Measurements from ENCODE around the gene SLC27A3. TPM values are rescaled to one million over a fixed set of nuclear protein-coding genes. Genes with fewer than 3 reads are reported as not detected.

The SLC27A3 gene
- total and polyA plus RNA-seq, 2 donors (not counting 3 experiments of a cell fraction or from before 2014, with no cell fraction given) = 26.6 to 34.3 TPM

DNA sequence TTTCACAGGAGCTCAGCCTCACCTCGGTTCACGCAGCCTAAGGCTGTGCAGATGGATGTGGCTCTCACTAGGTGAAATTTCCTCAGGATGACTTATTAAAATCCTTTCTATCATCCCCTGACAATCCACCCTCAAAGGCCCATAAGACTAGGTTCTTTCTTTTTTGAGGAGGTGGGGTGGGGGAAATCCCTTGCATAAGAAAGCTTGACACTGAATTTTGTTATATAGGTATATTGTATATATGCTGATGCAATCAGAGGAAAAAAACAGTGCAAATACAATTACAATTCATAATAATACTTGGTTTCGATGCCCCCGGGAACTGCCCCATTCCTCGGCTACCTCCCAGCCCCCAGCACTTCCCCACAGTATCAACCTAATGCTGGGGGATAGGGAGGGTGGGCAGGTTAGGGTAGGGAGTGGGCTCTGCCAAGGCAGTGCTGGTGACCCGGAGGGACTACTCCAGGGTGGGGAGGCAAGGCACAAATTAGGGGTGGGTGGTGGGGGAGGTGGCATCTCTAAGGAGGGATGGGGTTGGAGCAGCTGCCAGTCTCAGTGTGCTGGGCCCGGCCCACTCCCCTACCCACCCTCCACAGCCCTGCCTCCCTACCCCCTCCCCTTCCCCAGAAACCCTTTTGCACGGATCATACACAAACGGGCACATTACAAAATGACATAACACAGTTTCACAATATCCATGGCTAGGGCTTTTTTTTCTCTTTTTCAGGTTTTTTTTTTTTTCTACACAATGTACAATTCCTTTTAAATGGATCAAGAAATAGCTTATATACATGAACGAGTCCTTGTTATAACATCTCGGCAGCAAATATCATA is 30.9 kb downstream of the SLC27A3 start:
- no peak for DNase-seq (ENCODE audit: low read depth, low spot score)
- no peaks in the 10 kb centered on the region for H3K27me3 ChIP-seq (ENCODE audit: control insufficient read depth in 2 of 2, insufficient read depth in 2 of 2, low read length in 2 of 2)
- H3K9me3 ChIP-seq (replicated peaks; ENCODE audit: control insufficient read depth, insufficient read depth, low read length) = no peaks in the 10 kb centered on the region
- H3K27ac ChIP-seq (ENCODE audit: insufficient read depth, low read depth, low read length) = no peak overlapping the region
- TF ChIP-seq, protein P1, sequence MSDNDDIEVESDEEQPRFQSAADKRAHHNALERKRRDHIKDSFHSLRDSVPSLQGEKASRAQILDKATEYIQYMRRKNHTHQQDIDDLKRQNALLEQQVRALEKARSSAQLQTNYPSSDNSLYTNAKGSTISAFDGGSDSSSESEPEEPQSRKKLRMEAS (IDR thresholded peaks at IDR 0.05; ENCODE audit: insufficient read depth, insufficient read length) = no peak
- no peak for TF ChIP-seq JUN (IDR thresholded peaks at IDR 0.05; ENCODE audit: borderline replicate concordance, insufficient read depth, insufficient read length, low read depth)
- H3K9ac ChIP-seq (replicated peaks; ENCODE audit: extremely low read depth, insufficient read depth, low read length) = no peak overlapping the region
- no peaks in the 10 kb centered on the region for H4K20me1 ChIP-seq (replicated peaks; ENCODE audit: control insufficient read depth, extremely low read depth, insufficient read depth, low read length)
- no peaks in the 10 kb centered on the region for H3K79me2 ChIP-seq (ENCODE audit: control insufficient read depth, insufficient read depth, low read length)
- no peak for FAIRE-seq
- no TSS peak for BruUV-seq (replicated peaks)
- intact Hi-C loops (cut with micrococcal nuclease) (no loop called here), dilution Hi-C loops (cut with MboI; ENCODE audit: extremely low pct_ligation_motif_present, low sequenced_read_pairs) (no loop called here)
- no peak overlapping the region for H3K4me3 ChIP-seq (replicated peaks in 1 of 3; ENCODE audit: insufficient read depth in 1 of 3, low read depth in 1 of 3, low read length in 3 of 3)
- H3K9me1 ChIP-seq (replicated peaks; ENCODE audit: control insufficient read depth, extremely low read depth, insufficient read depth, low read length) = no peaks in the 10 kb centered on the region
- H3K4me1 ChIP-seq (ENCODE audit: control insufficient read depth, extremely low read depth, insufficient read depth, low read length) = peaks cover 4% of the 10 kb centered on the region
- ChIA-PET CTCF (interaction anchor here (1.2 to 2.5 kb wide), 4 partner anchors 8 to 181 kb away, joined by 3 to 10 read pairs (median 6); partner anchors contain the start of genes DENND4B and RAB13), POLR2A (no interaction called here)
- H3K36me3 ChIP-seq (ENCODE audit: control insufficient read depth in 2 of 2, extremely low read depth in 1 of 2, insufficient read depth in 2 of 2, low read length in 2 of 2) = peaks cover under 1 to 18% of the 10 kb centered on the region in 2 experiments
- no peak overlapping the region for H3K4me2 ChIP-seq (ENCODE audit: insufficient read depth, low read length)
- H2AFZ ChIP-seq (ENCODE audit: low read depth, low read length) = no peak overlapping the region

DNA sequence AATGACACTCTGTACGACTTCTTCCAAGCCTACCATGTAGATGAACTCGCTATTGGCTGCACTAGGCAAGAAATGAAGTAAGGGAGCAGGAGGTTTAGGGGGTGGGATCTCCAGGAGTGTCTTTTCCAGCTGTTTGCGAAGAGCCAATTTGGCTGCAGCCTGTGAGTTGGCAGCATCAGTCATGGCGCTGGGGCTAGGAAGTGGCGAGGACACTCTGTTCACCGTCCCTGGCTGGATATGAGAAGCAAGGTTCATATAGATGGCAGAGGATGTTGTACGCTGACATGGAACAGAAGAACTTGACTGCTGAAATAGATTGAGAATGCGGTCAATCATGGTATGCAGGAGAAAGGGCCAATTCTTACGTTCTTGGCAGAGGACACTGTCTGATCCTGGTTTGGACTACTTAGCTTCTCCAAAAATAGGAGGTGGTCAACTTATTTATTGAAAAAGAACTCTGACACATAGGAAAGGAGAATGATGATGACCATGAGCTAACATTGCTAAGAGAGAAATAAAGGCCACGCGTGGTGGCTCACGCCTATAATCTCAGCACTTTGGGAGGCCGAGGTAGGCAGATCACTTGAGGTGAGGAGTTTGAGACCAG is 41.2 kb downstream of the SLC27A3 start:
- dilution Hi-C loops (cut with MboI; ENCODE audit: extremely low pct_ligation_motif_present, low sequenced_read_pairs) = no loop called here
- Histone ChIP-seq H3K4me2 (ENCODE audit: insufficient read depth, low read length) (no peak overlapping the region), H2AFZ (ENCODE audit: low read depth, low read length) (no peak overlapping the region), H3K4me3 (replicated peaks in 1 of 3; ENCODE audit: insufficient read depth in 1 of 3, low read depth in 1 of 3, low read length in 3 of 3) (no peak overlapping the region), H3K4me1 (ENCODE audit: control insufficient read depth, extremely low read depth, insufficient read depth, low read length) (peaks cover 10% of the 10 kb centered on the region), H3K36me3 (ENCODE audit: control insufficient read depth in 2 of 2, extremely low read depth in 1 of 2, insufficient read depth in 2 of 2, low read length in 2 of 2) (peaks cover 16 to 28% of the 10 kb centered on the region in 2 experiments), H3K27me3 (ENCODE audit: control insufficient read depth in 2 of 2, insufficient read depth in 2 of 2, low read length in 2 of 2) (no peaks in the 10 kb centered on the region), H3K9me3 (replicated peaks; ENCODE audit: control insufficient read depth, insufficient read depth, low read length) (no peaks in the 10 kb centered on the region), H3K79me2 (ENCODE audit: control insufficient read depth, insufficient read depth, low read length) (peaks cover 2% of the 10 kb centered on the region), H4K20me1 (replicated peaks; ENCODE audit: control insufficient read depth, extremely low read depth, insufficient read depth, low read length) (no peaks in the 10 kb centered on the region), H3K27ac (ENCODE audit: insufficient read depth, low read depth, low read length) (no peak overlapping the region), H3K9ac (replicated peaks; ENCODE audit: extremely low read depth, insufficient read depth, low read length) (no peak overlapping the region), H3K9me1 (replicated peaks; ENCODE audit: control insufficient read depth, extremely low read depth, insufficient read depth, low read length) (no peaks in the 10 kb centered on the region)
- ChIA-PET POLR2A (no interaction called here), CTCF (interaction anchor here (1.0 to 1.4 kb wide), 3 partner anchors 18 to 130 kb away, joined by 3 to 4 read pairs (median 4); partner anchors contain the start of gene DENND4B)
- intact Hi-C loops (cut with micrococcal nuclease) = no loop called here
- FAIRE-seq = no peak
- TF ChIP-seq POLR2A (IDR thresholded peaks at IDR 0.05; ENCODE audit: low read depth, low read length) (no peak), FOS (IDR thresholded peaks at IDR 0.05; ENCODE audit: borderline replicate concordance, insufficient read depth, low read length) (no peak), JUN (IDR thresholded peaks at IDR 0.05; ENCODE audit: borderline replicate concordance, insufficient read depth, insufficient read length, low read depth) (no peak), EZH2 (IDR thresholded peaks at IDR 0.05; ENCODE audit: borderline replicate concordance, low read depth, low read length, severe bottlenecking) (no peak), MYC (IDR thresholded peaks at IDR 0.05; ENCODE audit: low read depth, low read length) (no peak)
- TF ChIP-seq, protein P2, sequence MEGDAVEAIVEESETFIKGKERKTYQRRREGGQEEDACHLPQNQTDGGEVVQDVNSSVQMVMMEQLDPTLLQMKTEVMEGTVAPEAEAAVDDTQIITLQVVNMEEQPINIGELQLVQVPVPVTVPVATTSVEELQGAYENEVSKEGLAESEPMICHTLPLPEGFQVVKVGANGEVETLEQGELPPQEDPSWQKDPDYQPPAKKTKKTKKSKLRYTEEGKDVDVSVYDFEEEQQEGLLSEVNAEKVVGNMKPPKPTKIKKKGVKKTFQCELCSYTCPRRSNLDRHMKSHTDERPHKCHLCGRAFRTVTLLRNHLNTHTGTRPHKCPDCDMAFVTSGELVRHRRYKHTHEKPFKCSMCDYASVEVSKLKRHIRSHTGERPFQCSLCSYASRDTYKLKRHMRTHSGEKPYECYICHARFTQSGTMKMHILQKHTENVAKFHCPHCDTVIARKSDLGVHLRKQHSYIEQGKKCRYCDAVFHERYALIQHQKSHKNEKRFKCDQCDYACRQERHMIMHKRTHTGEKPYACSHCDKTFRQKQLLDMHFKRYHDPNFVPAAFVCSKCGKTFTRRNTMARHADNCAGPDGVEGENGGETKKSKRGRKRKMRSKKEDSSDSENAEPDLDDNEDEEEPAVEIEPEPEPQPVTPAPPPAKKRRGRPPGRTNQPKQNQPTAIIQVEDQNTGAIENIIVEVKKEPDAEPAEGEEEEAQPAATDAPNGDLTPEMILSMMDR (IDR thresholded peaks at IDR 0.05; ENCODE audit: extremely low read depth in 1 of 2, insufficient read depth in 1 of 2, low read depth in 1 of 2, low read length in 2 of 2) = no peak
- TF ChIP-seq, protein P1 (IDR thresholded peaks at IDR 0.05; ENCODE audit: insufficient read depth, insufficient read length) = no peak
- DNase-seq (ENCODE audit: low read depth, low spot score) = no peak
- BruUV-seq (replicated peaks) = no TSS peak
